Colonic mucosa (tissue), 4 donors: ENCODE data around the gene EHMT2. TPM values are rescaled to one million over a fixed set of nuclear protein-coding genes. Genes with fewer than 3 reads are reported as not detected.

ENCODE experiments used
- DNase-seq: peaks from one replicate; pipeline ENCODE4 v3.0.0-alpha.2; 2020
- H3K27ac ChIP-seq: fragments of 200-600 bp; one replicate; pipeline ENCODE4 v1.8.0; 2021
- H3K27me3 ChIP-seq: fragments of 200-600 bp; one replicate; pipeline ENCODE4 v1.8.0; 2021
- H3K36me3 ChIP-seq: fragments of 200-600 bp; one replicate; pipeline ENCODE4 v1.8.0; 2021
- H3K4me1 ChIP-seq: fragments of 200-600 bp; one replicate; pipeline ENCODE4 v1.8.0; 2021; ENCODE audit warnings: mild to moderate bottlenecking
- H3K4me3 ChIP-seq: fragments of 200-600 bp; one replicate; pipeline ENCODE4 v1.8.0; 2021
- H3K9ac ChIP-seq, 2 donors: one replicate each; pipeline ENCODE4 v1.7.0; 2013; ENCODE audit warnings: control low read depth in 2 of 2, low read depth in 2 of 2, low read length in 2 of 2
- H3K9me3 ChIP-seq: fragments of 200-600 bp; one replicate; pipeline ENCODE4 v1.8.0; 2021
- CTCF ChIP-seq: fragments of 200-600 bp; IDR thresholded peaks from one replicate; pipeline ENCODE4 v1.8.0; 2022; ENCODE audit warnings: antibody characterized with exemption, mild to moderate bottlenecking
- intact Hi-C: fragments of 100-400 bp; cut with DNase I; formaldehyde crosslinking; loops from one replicate; pipeline ENCODE4 v1.14.1; 2022
- total RNA-seq, 2 donors: library from RNA; stranded (reverse); fragmentation: NEBNext Ultra II Directional in 1 of 2; extraction: Animal tissue kit (Norgen Biotek cat#: 25700) in 1 of 2; gene quantifications; one replicate each; pipeline ENCODE4 v1.2.1, GENCODE V29; 2021
- donor health status: healthy.
- donor health status: DM: no; HTN: no; CAD: no.
- donor health status: DM: no; HTN: no; CAD: no.

The EHMT2 gene
- total RNA-seq, 2 donors from 2014 or later: 28.4 to 52.1 TPM

DNA sequence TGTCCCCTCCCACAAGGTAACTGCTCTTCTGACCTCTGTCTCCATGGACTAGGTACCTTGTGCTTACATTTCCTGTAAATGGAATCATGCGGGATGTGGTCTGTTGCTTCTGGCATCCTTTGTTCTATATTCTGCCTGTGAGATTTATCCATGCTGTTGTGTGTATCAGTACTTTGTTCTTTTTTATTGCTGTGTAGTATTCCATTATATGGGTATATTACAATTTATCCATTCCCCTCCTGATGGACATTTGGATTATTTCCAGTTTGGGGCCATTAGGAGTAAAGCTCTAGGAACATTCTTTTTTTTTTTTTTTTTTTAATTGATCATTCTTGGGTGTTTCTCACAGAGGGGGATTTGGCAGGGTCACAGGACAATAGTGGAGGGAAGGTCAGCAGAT is 33.5 kb upstream of the EHMT2 start:
- H3K9ac ChIP-seq: no peak overlapping the region
- TF ChIP-seq CTCF: no peak
- intact Hi-C loops: no loop called here
- no peaks in the 10 kb centered on the region for H3K9me3 ChIP-seq
- H3K27ac ChIP-seq: no peak overlapping the region
- H3K4me3 ChIP-seq: no peak overlapping the region
- no peaks in the 10 kb centered on the region for H3K4me1 ChIP-seq
- no peak for DNase-seq
- H3K36me3 ChIP-seq: no peaks in the 10 kb centered on the region
- H3K27me3 ChIP-seq: no peaks in the 10 kb centered on the region

DNA sequence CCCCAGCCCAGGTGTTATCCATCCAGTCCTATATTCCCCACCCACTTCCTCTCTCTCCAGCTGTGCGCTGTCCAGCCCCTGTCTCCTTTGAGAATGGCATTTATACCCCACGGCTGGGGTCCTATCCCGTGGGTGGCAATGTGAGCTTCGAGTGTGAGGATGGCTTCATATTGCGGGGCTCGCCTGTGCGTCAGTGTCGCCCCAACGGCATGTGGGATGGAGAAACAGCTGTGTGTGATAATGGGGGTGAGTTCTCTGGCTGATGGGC is 31.1 kb upstream of the EHMT2 start:
- Histone ChIP-seq H3K27me3 (no peaks in the 10 kb centered on the region), H3K36me3 (no peaks in the 10 kb centered on the region), H3K27ac (no peak overlapping the region), H3K9ac (no peak overlapping the region), H3K4me3 (peak overlapping the region; percentile 4), H3K9me3 (no peaks in the 10 kb centered on the region), H3K4me1 (no peaks in the 10 kb centered on the region)
- DNase-seq: no peak
- TF ChIP-seq CTCF: no peak
- intact Hi-C loops: no loop called here

- no peak for TF ChIP-seq CTCF
- DNase-seq: no peak
- Histone ChIP-seq H3K9me3 (no peaks in the 10 kb centered on the region), H3K4me1 (no peaks in the 10 kb centered on the region), H3K4me3 (peak overlapping the region; percentile 4), H3K9ac (peak overlapping the region; percentile 40 to 49), H3K36me3 (no peaks in the 10 kb centered on the region), H3K27ac (no peak overlapping the region), H3K27me3 (no peaks in the 10 kb centered on the region)
- intact Hi-C loops: no loop called here
Observed at GRCh38 chr6:31927863-31928671, 30.6 kb upstream of the EHMT2 start.

DNA sequence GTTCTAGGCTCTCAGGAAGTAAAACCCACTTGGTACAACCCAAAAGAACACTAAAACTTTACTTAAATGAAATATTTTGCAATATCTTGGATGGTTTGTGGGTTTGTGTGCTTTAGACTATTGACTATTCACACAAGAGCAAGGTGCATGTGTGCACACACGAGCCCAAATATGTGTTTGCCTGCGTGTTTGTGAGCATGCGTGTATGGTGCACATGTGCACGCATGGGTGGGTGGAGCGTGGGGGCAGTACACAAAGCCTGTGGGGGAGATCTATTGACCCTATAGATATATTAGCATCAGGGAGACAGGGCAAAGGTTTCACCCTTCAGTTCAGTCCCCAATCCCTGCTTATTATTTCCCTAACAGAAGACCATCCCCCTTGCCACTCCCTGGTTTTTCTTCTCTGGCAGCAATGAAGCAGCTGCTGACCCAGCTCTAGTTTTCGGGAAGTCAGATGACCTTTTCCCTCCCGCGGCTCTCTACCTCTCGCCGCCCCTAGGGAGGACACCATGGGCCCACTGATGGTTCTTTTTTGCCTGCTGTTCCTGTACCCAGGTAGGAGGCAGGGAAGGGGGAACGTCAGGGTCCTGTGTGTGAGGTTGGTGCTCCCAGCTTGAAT is 29.9 kb upstream of the EHMT2 start, which contains the start of gene C2:
TSS of gene C2 (plus strand) at position 476 of the 621 bp plus-strand sequence. CDS start at position 512, 36 bp downstream.
- Histone ChIP-seq H3K9ac (peak within 1 kb of the TSS; percentile 40 to 49), H3K36me3 (no peaks in the 10 kb centered on the region), H3K4me1 (no peaks in the 10 kb centered on the region), H3K27ac (no peak within 1 kb of the TSS), H3K4me3 (peak within 1 kb of the TSS; percentile 4), H3K27me3 (no peaks in the 10 kb centered on the region), H3K9me3 (no peaks in the 10 kb centered on the region)
- no peak for TF ChIP-seq CTCF
- no peak for DNase-seq
- intact Hi-C loops: no loop called here

- DNase-seq: no peak
- TF ChIP-seq CTCF: no peak
Observed at GRCh38 chr6:31922942-31923341, 25.4 kb upstream of the EHMT2 start.

More at GRCh38 chr6:31922942-31923341, 25.4 kb upstream of the EHMT2 start:
- intact Hi-C loops: no loop called here
- Histone ChIP-seq H3K27me3 (no peaks in the 10 kb centered on the region), H3K4me1 (no peaks in the 10 kb centered on the region), H3K9ac (no peak overlapping the region), H3K36me3 (no peaks in the 10 kb centered on the region), H3K9me3 (no peaks in the 10 kb centered on the region), H3K27ac (no peak overlapping the region), H3K4me3 (no peak overlapping the region)
